ENCODE data around the gene ZBBX. TPM values are rescaled to one million over a fixed set of nuclear protein-coding genes. Genes with fewer than 3 reads are reported as not detected.

The ZBBX gene
- total RNA-seq, 1 experiment from 2014 or later = 1.1 TPM

DNA sequence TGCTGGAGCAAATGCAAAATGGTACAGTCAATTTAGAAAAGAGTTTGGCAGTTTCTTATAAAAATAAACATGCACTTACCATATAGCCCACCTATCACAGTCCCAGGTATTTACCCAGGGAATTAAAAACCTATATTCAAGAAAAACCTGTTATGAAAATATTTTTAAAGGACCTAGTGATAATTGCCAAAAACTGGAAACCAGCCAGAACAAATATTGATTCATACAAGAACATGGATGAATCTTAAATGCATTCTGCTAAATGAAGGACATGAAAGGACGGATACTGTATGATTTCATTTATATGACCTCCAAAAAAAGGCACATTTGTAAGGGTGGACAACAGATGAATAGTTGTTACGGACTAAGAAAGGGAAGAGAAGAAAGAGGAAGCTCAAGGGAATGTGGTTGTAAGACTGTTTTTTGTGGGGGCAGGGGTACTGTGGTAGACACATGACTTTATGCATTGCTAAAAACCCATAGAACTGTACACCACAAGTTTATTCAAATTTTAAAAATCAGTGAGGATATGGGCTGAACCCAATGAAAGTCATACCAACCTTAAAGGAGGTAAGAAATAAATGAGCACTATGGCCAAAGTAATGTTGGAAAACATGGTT is 61.0 kb downstream of the ZBBX start:
- H3K4me1 Mint-ChIP-seq = no peaks in the 10 kb centered on the region
- ATAC-seq = no peak
- TF ChIP-seq FOXK1 (CRISPR knock-in tag; IDR thresholded peaks at IDR 0.05) = no peak
- TF ChIP-seq, protein P1, sequence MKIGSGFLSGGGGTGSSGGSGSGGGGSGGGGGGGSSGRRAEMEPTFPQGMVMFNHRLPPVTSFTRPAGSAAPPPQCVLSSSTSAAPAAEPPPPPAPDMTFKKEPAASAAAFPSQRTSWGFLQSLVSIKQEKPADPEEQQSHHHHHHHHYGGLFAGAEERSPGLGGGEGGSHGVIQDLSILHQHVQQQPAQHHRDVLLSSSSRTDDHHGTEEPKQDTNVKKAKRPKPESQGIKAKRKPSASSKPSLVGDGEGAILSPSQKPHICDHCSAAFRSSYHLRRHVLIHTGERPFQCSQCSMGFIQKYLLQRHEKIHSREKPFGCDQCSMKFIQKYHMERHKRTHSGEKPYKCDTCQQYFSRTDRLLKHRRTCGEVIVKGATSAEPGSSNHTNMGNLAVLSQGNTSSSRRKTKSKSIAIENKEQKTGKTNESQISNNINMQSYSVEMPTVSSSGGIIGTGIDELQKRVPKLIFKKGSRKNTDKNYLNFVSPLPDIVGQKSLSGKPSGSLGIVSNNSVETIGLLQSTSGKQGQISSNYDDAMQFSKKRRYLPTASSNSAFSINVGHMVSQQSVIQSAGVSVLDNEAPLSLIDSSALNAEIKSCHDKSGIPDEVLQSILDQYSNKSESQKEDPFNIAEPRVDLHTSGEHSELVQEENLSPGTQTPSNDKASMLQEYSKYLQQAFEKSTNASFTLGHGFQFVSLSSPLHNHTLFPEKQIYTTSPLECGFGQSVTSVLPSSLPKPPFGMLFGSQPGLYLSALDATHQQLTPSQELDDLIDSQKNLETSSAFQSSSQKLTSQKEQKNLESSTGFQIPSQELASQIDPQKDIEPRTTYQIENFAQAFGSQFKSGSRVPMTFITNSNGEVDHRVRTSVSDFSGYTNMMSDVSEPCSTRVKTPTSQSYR (CRISPR knock-in tag; IDR thresholded peaks at IDR 0.05) = no peak
- no peak for TF ChIP-seq TEAD1 (CRISPR knock-in tag; IDR thresholded peaks at IDR 0.05)
- TF ChIP-seq, protein P2, sequence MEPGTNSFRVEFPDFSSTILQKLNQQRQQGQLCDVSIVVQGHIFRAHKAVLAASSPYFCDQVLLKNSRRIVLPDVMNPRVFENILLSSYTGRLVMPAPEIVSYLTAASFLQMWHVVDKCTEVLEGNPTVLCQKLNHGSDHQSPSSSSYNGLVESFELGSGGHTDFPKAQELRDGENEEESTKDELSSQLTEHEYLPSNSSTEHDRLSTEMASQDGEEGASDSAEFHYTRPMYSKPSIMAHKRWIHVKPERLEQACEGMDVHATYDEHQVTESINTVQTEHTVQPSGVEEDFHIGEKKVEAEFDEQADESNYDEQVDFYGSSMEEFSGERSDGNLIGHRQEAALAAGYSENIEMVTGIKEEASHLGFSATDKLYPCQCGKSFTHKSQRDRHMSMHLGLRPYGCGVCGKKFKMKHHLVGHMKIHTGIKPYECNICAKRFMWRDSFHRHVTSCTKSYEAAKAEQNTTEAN (CRISPR knock-in tag; IDR thresholded peaks at IDR 0.05) = no peak
- no peak for TF ChIP-seq KAT7 (CRISPR knock-in tag; IDR thresholded peaks at IDR 0.05; ENCODE audit: borderline replicate concordance)
- H3K9me3 Mint-ChIP-seq = no peaks in the 10 kb centered on the region
- DNase-seq (ENCODE audit: low spot score) = no peak
- POLR2A ChIA-PET = no interaction called here
- no peaks in the 10 kb centered on the region for H3K27me3 Mint-ChIP-seq (ENCODE audit: low read depth)
- no peaks in the 10 kb centered on the region for H3K36me3 Mint-ChIP-seq
- H3K27ac Mint-ChIP-seq = no peak overlapping the region
- CTCF ChIA-PET = no interaction called here
- no peak overlapping the region for H3K4me3 Mint-ChIP-seq

DNA sequence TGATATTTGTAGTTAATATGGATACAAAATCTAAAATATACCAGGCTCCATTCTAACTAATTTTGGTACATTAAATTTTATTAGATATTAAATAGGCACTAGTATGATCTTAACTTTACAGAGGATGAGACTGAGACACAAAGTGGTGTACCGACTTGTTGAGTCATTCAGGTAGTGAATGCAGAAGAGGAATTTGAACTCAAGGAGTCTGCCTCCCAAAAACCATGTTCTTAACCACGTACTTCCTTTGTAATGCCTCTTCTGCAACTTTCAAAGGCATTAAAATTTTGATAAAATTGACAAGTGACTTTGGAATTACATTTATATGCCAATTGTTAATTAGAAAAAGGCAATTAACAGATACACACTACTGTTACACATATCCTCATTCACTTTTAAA is 61.8 kb downstream of the ZBBX start:
- Mint-ChIP-seq H3K27me3 (ENCODE audit: low read depth) (no peaks in the 10 kb centered on the region), H3K4me1 (no peaks in the 10 kb centered on the region), H3K27ac (no peak overlapping the region), H3K4me3 (no peak overlapping the region), H3K9me3 (no peaks in the 10 kb centered on the region), H3K36me3 (no peaks in the 10 kb centered on the region)
- ATAC-seq (no peak), DNase-seq (ENCODE audit: low spot score) (no peak)
- TF ChIP-seq, protein P3, sequence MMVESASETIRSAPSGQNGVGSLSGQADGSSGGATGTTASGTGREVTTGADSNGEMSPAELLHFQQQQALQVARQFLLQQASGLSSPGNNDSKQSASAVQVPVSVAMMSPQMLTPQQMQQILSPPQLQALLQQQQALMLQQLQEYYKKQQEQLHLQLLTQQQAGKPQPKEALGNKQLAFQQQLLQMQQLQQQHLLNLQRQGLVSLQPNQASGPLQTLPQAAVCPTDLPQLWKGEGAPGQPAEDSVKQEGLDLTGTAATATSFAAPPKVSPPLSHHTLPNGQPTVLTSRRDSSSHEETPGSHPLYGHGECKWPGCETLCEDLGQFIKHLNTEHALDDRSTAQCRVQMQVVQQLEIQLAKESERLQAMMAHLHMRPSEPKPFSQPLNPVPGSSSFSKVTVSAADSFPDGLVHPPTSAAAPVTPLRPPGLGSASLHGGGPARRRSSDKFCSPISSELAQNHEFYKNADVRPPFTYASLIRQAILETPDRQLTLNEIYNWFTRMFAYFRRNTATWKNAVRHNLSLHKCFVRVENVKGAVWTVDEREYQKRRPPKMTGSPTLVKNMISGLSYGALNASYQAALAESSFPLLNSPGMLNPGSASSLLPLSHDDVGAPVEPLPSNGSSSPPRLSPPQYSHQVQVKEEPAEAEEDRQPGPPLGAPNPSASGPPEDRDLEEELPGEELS (CRISPR knock-in tag; IDR thresholded peaks at IDR 0.05) = no peak
- TF ChIP-seq NR2C2 (CRISPR knock-in tag; IDR thresholded peaks at IDR 0.05) (no peak), MXD4 (CRISPR knock-in tag; IDR thresholded peaks at IDR 0.05; ENCODE audit: borderline replicate concordance) (no peak), ZNF263 (CRISPR knock-in tag; IDR thresholded peaks at IDR 0.05; ENCODE audit: low read depth) (no peak), ZNF219 (CRISPR knock-in tag; IDR thresholded peaks at IDR 0.05; ENCODE audit: borderline replicate concordance) (no peak), ESRRA (CRISPR knock-in tag; IDR thresholded peaks at IDR 0.05; ENCODE audit: borderline replicate concordance) (no peak), RORB (CRISPR knock-in tag; IDR thresholded peaks at IDR 0.05) (no peak), TEAD1 (CRISPR knock-in tag; IDR thresholded peaks at IDR 0.05) (no peak), SP1 (CRISPR knock-in tag; conservative IDR thresholded peaks at IDR 0.05) (no peak)
- TF ChIP-seq, protein P4, sequence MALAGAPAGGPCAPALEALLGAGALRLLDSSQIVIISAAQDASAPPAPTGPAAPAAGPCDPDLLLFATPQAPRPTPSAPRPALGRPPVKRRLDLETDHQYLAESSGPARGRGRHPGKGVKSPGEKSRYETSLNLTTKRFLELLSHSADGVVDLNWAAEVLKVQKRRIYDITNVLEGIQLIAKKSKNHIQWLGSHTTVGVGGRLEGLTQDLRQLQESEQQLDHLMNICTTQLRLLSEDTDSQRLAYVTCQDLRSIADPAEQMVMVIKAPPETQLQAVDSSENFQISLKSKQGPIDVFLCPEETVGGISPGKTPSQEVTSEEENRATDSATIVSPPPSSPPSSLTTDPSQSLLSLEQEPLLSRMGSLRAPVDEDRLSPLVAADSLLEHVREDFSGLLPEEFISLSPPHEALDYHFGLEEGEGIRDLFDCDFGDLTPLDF (CRISPR knock-in tag; IDR thresholded peaks at IDR 0.05) = no peak
- TF ChIP-seq, protein P5, sequence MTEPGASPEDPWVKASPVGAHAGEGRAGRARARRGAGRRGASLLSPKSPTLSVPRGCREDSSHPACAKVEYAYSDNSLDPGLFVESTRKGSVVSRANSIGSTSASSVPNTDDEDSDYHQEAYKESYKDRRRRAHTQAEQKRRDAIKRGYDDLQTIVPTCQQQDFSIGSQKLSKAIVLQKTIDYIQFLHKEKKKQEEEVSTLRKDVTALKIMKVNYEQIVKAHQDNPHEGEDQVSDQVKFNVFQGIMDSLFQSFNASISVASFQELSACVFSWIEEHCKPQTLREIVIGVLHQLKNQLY (CRISPR knock-in tag; IDR thresholded peaks at IDR 0.05) = no peak
- POLR2A ChIA-PET = no interaction called here
- CTCF ChIA-PET = no interaction called here

Data from WTC11 (cell line).